ENCODE results near the gene ITPRIPL2.
A peak's percentile ranks its signal among the peaks of the same experiment; 100 is the strongest.

ITPRIPL2 gene

DNA sequence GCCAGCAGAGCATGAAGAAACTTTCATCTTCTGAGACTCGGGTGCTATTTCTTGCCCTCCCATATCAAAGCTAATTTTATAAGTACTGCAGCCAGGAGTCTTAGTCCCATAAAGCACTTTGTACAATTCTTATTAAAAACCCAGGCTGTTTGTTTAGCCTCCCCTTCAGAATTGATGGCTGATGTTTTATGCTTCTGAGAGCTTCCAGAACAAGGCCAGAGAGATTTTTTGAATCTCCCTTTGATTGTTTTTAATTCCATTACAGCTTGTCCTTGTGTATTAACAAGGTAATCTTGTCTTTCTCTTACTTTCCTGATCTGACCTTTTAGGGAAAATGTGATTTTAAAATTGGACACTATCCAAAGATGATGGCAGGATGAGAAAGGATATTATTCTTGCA is 30.1 kb upstream of the ITPRIPL2 start:
- no CpG with 5 or more reads among the region's 1 CpG for WGBS (ENCODE audit: insufficient coverage, insufficient read length)
- Histone ChIP-seq H3K27me3 (ENCODE audit: control insufficient read depth, insufficient read depth, low read length) (no peaks in the 10 kb centered on the region; the same call in 1 of the 2 replicates), H3K36me3 (ENCODE audit: control insufficient read depth, insufficient read depth, low read length) (no peaks in the 10 kb centered on the region)

DNA sequence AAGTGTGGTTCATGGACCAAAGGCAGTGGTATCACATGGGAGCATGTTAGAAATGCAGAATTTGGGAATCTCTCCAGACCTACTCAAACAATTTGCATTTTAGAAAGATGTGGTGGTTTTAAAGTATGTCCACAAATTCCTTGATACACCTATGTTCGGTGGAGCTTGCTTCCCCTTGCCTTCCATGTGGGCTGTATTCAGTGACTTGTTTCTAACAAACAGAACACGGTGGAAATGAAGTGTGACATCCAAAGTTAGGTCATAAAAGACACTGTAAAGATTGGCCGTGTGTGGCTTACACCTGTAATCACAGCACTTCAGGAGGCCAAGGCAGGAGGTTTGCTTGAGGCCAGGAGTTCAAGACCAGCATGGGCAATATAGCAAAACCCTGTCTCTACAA is 29.6 kb upstream of the ITPRIPL2 start:
- DNase-seq (ENCODE audit: low read depth, low spot score): no peak
- Histone ChIP-seq H3K27me3 (ENCODE audit: control insufficient read depth, insufficient read depth, low read length) (no peaks in the 10 kb centered on the region; the same call in 1 of the 2 replicates), H3K4me1 (ENCODE audit: control insufficient read depth, insufficient read depth, low read length) (no peaks in the 10 kb centered on the region), H3K9me3 (ENCODE audit: control insufficient read depth, insufficient read depth, low read length) (no peaks in the 10 kb centered on the region), H3K36me3 (ENCODE audit: control insufficient read depth, insufficient read depth, low read length) (no peaks in the 10 kb centered on the region), H3K4me3 (ENCODE audit: low read length) (no peak overlapping the region), H3K27ac (ENCODE audit: low read length) (no peak overlapping the region)
- WGBS (ENCODE audit: insufficient coverage, insufficient read length): no CpG with 5 or more reads among the region's 3 CpGs

More for the DNA sequence above, 30.1 kb upstream of the ITPRIPL2 start:
- Histone ChIP-seq H3K4me1 (ENCODE audit: control insufficient read depth, insufficient read depth, low read length) (no peaks in the 10 kb centered on the region), H3K9me3 (ENCODE audit: control insufficient read depth, insufficient read depth, low read length) (no peaks in the 10 kb centered on the region), H3K4me3 (ENCODE audit: low read length) (no peak overlapping the region), H3K27ac (ENCODE audit: low read length) (no peak overlapping the region)
- DNase-seq (ENCODE audit: low read depth, low spot score): no peak

DNA sequence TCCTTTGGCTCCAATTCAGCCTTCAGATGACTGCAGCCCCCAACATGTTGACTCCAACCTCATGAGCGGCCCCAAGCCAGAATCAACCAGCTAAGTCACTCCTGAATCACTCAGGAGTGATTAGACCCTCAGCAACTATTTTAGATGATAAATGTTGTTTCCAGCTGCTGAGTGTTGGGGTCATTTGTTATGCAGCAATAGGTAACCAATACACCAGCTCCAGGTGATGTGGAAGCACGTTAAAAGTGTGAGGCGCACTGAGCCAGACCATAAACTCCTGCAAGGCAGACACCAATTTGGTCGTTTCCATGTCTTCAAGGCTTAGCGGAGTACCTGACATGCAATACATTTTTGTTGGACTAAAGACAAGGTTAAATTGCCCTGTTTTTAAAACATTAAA is 28.9 kb upstream of the ITPRIPL2 start:
- Histone ChIP-seq H3K27ac (ENCODE audit: low read length) (no peak overlapping the region), H3K36me3 (ENCODE audit: control insufficient read depth, insufficient read depth, low read length) (no peaks in the 10 kb centered on the region), H3K4me1 (ENCODE audit: control insufficient read depth, insufficient read depth, low read length) (no peaks in the 10 kb centered on the region), H3K9me3 (ENCODE audit: control insufficient read depth, insufficient read depth, low read length) (no peaks in the 10 kb centered on the region), H3K4me3 (ENCODE audit: low read length) (no peak overlapping the region), H3K27me3 (ENCODE audit: control insufficient read depth, insufficient read depth, low read length) (no peaks in the 10 kb centered on the region; the same call in 1 of the 2 replicates)
- WGBS (ENCODE audit: insufficient coverage, insufficient read length): no CpG with 5 or more reads among the region's 5 CpGs
- DNase-seq (ENCODE audit: low read depth, low spot score): no peak

DNA sequence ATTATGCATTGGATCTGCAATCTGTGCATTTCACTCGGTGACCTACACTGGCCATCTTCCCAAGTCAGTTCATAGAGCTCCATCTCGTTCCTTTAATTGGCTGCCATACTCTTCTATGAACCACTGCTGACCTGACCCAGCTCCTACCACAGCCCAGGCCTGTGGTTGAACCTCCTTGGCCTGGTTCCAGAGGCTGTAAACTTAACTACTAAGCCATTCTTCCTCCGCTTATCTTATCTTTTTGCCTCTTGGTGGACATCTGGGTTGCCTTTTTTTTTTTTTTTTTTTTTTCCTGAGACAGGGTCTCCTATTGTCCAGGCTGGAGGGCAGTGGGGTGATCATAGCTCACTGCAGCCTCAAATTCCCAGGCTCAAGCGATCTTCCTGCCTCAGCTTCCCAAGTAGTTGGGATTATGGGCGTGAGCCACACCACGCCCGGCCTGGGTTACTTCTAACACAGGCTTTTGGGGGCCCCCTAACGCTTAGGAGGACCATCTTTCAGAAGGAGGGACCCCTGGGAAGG is 28.0 kb upstream of the ITPRIPL2 start:
- no peaks in the 10 kb centered on the region; the same call in 1 of the 2 replicates for H3K27me3 ChIP-seq (ENCODE audit: control insufficient read depth, insufficient read depth, low read length)
- DNase-seq (ENCODE audit: low read depth, low spot score): no peak
- H3K27ac ChIP-seq (ENCODE audit: low read length): no peak overlapping the region
- H3K9me3 ChIP-seq (ENCODE audit: control insufficient read depth, insufficient read depth, low read length): no peaks in the 10 kb centered on the region
- no peaks in the 10 kb centered on the region for H3K36me3 ChIP-seq (ENCODE audit: control insufficient read depth, insufficient read depth, low read length)
- WGBS (ENCODE audit: insufficient coverage, insufficient read length): no CpG with 5 or more reads among the region's 8 CpGs
- no peak overlapping the region for H3K4me3 ChIP-seq (ENCODE audit: low read length)
- no peaks in the 10 kb centered on the region for H3K4me1 ChIP-seq (ENCODE audit: control insufficient read depth, insufficient read depth, low read length)

DNA sequence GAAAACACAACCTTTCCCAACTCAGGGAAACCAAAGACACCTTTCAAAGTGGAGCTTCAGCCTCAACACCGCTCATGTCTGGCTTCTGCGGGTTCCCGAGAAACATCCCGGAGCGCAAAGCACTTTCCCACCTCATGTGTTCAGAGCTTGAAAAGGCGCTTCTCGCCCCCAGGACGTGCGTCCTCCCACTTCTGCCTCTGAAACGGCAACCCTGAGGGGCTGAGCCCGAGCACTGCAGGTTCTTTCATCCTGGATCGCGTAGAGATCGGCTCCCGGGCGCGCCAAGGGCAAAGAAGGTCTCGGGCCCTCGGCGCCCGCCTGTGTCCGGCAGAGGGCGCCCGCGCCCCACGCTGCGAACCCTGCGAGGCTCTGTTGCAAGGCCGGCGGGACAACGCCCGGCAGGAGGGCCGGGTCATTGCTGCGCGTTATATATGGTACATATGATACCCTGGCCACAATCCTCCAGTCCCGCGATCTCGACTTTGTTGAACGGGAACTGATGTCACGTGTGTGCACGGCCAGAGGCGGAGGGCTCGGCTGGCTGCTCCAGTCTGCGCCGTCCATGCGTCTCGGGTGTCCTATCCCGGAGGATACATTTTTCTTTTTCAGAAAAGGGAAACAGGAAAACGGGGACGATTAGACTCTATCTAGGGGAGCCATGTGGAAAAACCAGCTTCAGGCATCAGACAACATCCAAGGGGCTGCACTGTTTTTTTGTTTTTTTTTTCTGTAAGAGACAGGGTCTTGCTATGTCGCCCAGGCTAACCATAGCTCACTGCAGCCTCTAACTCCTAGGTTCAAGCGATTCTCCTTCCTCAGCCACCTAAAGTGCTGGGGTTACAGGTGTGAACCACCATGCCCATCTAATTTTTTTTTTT is 27.2 kb upstream of the ITPRIPL2 start:
- no peak overlapping the region for H3K27ac ChIP-seq (ENCODE audit: low read length)
- no peaks in the 10 kb centered on the region for H3K4me1 ChIP-seq (ENCODE audit: control insufficient read depth, insufficient read depth, low read length)
- no peaks in the 10 kb centered on the region for H3K9me3 ChIP-seq (ENCODE audit: control insufficient read depth, insufficient read depth, low read length)
- H3K27me3 ChIP-seq (ENCODE audit: control insufficient read depth, insufficient read depth, low read length): no peaks in the 10 kb centered on the region; the same call in 1 of the 2 replicates
- H3K36me3 ChIP-seq (ENCODE audit: control insufficient read depth, insufficient read depth, low read length): no peaks in the 10 kb centered on the region
- peak; percentile 66 for DNase-seq (ENCODE audit: low read depth, low spot score)
- H3K4me3 ChIP-seq (ENCODE audit: low read length): peak overlapping the region; percentile 24; the same call in 1 of the 2 replicates
- WGBS (ENCODE audit: insufficient coverage, insufficient read length): no CpG with 5 or more reads among the region's 52 CpGs

DNA sequence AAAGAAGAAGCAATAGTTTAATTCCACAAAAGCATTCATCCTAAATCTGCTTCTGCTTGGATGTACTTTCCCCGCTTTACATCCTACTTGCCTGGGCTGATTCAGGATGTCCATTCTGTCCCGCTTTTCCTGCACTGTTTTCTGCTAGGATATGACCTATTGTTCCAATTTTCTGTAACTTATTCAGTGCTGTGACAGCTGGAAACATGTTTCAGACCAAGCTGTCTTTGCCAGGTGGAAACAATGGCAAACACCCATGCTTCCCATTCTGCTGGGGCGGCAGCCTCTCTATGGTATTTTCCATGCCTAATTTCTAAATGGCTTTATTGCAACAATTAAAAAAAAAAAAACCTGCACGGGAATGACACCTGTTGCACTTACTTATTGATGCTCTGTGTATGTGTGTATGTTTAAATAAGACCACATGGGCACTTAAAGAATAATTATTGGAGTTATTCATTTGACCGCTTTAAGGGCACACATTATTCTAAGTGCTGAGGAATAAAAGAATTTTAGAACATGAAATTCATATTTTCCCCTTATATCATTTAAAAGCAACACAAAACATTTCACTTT is 25.3 kb upstream of the ITPRIPL2 start:
- no peak overlapping the region for H3K27ac ChIP-seq (ENCODE audit: low read length)
- no peaks in the 10 kb centered on the region for H3K36me3 ChIP-seq (ENCODE audit: control insufficient read depth, insufficient read depth, low read length)
- no peaks in the 10 kb centered on the region for H3K4me1 ChIP-seq (ENCODE audit: control insufficient read depth, insufficient read depth, low read length)
- H3K27me3 ChIP-seq (ENCODE audit: control insufficient read depth, insufficient read depth, low read length): no peaks in the 10 kb centered on the region; the same call in 1 of the 2 replicates
- DNase-seq (ENCODE audit: low read depth, low spot score): no peak
- no CpG with 5 or more reads among the region's 5 CpGs for WGBS (ENCODE audit: insufficient coverage, insufficient read length)
- no peak overlapping the region for H3K4me3 ChIP-seq (ENCODE audit: low read length)
- H3K9me3 ChIP-seq (ENCODE audit: control insufficient read depth, insufficient read depth, low read length): no peaks in the 10 kb centered on the region

DNA sequence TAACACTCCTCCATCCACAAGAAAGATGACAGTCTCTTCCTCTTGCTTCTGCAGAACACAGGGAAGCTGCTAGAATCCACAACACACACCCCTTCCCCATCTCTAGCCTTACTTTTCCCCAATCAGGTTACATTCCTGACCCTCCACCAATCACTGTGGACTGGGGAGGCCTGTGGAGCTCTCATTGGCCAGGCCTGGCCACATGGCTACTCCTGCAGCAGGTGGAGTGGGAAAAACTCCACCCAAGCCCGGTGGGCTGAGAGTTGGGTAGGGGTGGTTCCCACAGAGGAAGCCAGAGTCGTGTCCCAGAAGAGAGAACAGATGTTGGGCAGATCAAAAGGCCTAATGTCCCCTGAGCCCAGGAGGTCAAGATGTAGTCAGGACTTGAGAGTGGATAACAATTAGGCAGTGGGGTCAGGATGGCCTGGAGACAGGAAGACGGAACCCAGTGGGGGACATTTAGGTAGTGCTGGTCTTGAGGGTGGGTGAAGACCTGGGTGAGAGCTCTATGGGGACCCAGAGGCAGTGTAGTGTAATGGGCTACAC is 24.3 kb upstream of the ITPRIPL2 start:
- WGBS (ENCODE audit: insufficient coverage, insufficient read length): no CpG with 5 or more reads among the region's 3 CpGs
- no peak for DNase-seq (ENCODE audit: low read depth, low spot score)
- H3K36me3 ChIP-seq (ENCODE audit: control insufficient read depth, insufficient read depth, low read length): no peaks in the 10 kb centered on the region

DNA sequence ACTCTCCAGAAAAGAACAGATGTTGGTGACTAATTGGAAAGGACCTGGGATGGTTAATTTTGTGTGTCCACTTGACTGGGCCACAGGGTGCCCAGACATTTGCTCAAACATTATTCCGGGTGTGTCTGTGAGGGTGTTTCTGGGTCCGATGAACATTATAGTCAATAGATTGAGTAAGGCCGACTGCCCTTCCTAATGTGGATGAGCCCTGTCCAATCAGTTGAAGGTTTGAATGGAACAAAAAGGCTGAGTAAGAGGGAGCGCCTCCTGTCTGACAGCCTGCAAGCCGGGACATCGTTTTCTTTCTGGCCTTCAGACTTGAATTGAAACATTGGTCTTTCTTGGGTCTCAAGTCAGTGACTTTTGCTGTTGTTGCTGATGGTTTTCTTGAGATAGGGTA is 22.8 kb upstream of the ITPRIPL2 start:
- H3K36me3 ChIP-seq (ENCODE audit: control insufficient read depth, insufficient read depth, low read length): no peaks in the 10 kb centered on the region
- no peak for DNase-seq (ENCODE audit: low read depth, low spot score)
- H3K4me1 ChIP-seq (ENCODE audit: control insufficient read depth, insufficient read depth, low read length): no peaks in the 10 kb centered on the region; the same call in 1 of the 2 replicates
- H3K4me3 ChIP-seq (ENCODE audit: low read length): no peak overlapping the region
- no peaks in the 10 kb centered on the region; the same call in 1 of the 2 replicates for H3K27me3 ChIP-seq (ENCODE audit: control insufficient read depth, insufficient read depth, low read length)
- WGBS (ENCODE audit: insufficient coverage, insufficient read length): no CpG with 5 or more reads among the region's 6 CpGs
- H3K9me3 ChIP-seq (ENCODE audit: control insufficient read depth, insufficient read depth, low read length): no peaks in the 10 kb centered on the region
- no peak overlapping the region for H3K27ac ChIP-seq (ENCODE audit: low read length)

More for the DNA sequence above, 24.3 kb upstream of the ITPRIPL2 start:
- no peak overlapping the region for H3K4me3 ChIP-seq (ENCODE audit: low read length)
- H3K27ac ChIP-seq (ENCODE audit: low read length): no peak overlapping the region
- H3K27me3 ChIP-seq (ENCODE audit: control insufficient read depth, insufficient read depth, low read length): no peaks in the 10 kb centered on the region; the same call in 1 of the 2 replicates
- H3K9me3 ChIP-seq (ENCODE audit: control insufficient read depth, insufficient read depth, low read length): no peaks in the 10 kb centered on the region
- no peaks in the 10 kb centered on the region; the same call in 1 of the 2 replicates for H3K4me1 ChIP-seq (ENCODE audit: control insufficient read depth, insufficient read depth, low read length)

DNA sequence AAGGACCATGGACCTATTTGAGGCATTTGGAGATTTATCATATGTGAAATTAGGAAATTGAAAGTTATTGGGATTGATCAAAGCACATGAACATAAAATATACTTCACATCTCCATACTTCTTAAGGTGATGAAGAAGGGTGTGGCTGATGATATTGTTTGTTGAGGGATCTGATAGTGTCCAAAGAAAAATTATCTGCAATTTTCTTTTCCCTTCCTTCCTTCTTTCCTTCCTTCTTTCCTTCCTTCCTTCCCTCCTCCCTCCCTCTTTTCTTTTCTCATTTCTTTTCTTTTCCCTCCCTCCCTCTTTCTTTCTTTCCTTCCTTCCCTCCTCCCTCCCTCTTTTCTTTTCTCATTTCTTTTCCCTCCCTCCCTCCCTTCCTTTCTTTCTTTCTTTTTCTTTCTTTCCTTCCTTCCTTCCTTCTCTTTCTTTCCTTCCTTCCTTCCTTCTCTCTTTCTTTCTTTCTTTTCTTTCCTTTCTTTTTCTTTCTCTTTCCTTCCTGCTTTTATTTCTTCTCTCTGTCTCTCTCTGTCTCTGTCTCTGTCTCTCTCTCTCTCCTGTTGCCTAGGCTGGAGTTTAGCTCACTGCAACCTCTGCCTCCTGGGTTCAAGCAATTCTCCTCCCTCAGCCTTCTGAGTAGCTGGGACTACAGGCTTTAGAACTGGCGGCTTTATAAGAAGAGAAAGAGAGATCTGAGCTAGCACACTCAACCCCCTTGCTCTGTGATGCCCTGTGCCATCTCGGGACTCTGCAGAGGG is 20.9 kb upstream of the ITPRIPL2 start:
- no peak for DNase-seq (ENCODE audit: low read depth, low spot score)
- Histone ChIP-seq H3K27me3 (ENCODE audit: control insufficient read depth, insufficient read depth, low read length) (no peaks in the 10 kb centered on the region), H3K4me3 (ENCODE audit: low read length) (no peak overlapping the region), H3K27ac (ENCODE audit: low read length) (no peak overlapping the region), H3K36me3 (ENCODE audit: control insufficient read depth, insufficient read depth, low read length) (no peaks in the 10 kb centered on the region), H3K9me3 (ENCODE audit: control insufficient read depth, insufficient read depth, low read length) (no peaks in the 10 kb centered on the region), H3K4me1 (ENCODE audit: control insufficient read depth, insufficient read depth, low read length) (no peaks in the 10 kb centered on the region; the same call in 1 of the 2 replicates)
- WGBS (ENCODE audit: insufficient coverage, insufficient read length): no CpG with 5 or more reads among the region's 2 CpGs

Data from iPS DF 6.9 (cell line).